ENCODE measurements around the gene ZBTB38.

- TF ChIP-seq CBX1 (IDR thresholded peaks at IDR 0.05; ENCODE audit: low read depth) (no peak), ATF3 (CRISPR knock-in tag; IDR thresholded peaks at IDR 0.05) (no peak), ZBTB43 (CRISPR knock-in tag; conservative IDR thresholded peaks at IDR 0.05) (no peak), ZNF3 (CRISPR knock-in tag; IDR thresholded peaks at IDR 0.05) (no peak), MAFK (conservative IDR thresholded peaks at IDR 0.05 in 1 of 2, IDR thresholded peaks at IDR 0.05 in 1 of 2; ENCODE audit: low read length in 2 of 2) (no peak), POLR2AphosphoS5 (IDR thresholded peaks at IDR 0.05; ENCODE audit: low read depth, low read length) (no peak), ZHX1 (CRISPR knock-in tag; IDR thresholded peaks at IDR 0.05; ENCODE audit: low read depth) (no peak), CTCF (CRISPR knock-in tag; IDR thresholded peaks at IDR 0.05) (no peak), REST (IDR thresholded peaks at IDR 0.05; ENCODE audit: borderline replicate concordance in 1 of 2, low read depth in 1 of 2, low read length in 2 of 2) (no peak), NFIC (IDR thresholded peaks at IDR 0.05; ENCODE audit: low read length) (no peak)
These were observed 18.6 kb upstream of the ZBTB38 start for GRCh38 chr3:141349711-141350110.

Data from HepG2 (cell line).